D341Med (cell line): ENCODE measurements around the gene ARMC5.
"Not testable (repeated sequence)": the region's sequence is repeated elsewhere in the genome, so short reads cannot be mapped to it uniquely, and the experiment has no call there.

ENCODE experiments used
- DNase-seq: peaks from one replicate; pipeline ENCODE4 v3.0.0; 2012; ENCODE audit warnings: low spot score

The ARMC5 gene, protein sequence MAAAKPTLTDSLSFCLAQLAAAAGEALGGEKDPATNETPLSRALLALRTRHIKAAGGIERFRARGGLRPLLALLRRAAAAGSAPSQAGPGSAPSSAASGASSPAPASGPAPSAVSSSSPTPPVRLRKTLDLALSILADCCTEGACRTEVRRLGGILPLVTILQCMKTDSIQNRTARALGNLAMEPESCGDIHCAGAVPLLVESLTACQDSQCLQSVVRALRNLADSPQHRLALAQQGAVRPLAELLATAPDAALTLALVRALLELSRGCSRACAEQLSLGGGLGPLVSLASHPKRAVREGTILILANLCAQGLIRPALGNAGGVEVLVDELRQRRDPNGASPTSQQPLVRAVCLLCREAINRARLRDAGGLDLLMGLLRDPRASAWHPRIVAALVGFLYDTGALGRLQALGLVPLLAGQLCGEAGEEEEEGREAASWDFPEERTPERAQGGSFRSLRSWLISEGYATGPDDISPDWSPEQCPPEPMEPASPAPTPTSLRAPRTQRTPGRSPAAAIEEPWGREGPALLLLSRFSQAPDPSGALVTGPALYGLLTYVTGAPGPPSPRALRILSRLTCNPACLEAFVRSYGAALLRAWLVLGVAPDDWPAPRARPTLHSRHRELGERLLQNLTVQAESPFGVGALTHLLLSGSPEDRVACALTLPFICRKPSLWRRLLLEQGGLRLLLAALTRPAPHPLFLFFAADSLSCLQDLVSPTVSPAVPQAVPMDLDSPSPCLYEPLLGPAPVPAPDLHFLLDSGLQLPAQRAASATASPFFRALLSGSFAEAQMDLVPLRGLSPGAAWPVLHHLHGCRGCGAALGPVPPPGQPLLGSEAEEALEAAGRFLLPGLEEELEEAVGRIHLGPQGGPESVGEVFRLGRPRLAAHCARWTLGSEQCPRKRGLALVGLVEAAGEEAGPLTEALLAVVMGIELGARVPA

DNA sequence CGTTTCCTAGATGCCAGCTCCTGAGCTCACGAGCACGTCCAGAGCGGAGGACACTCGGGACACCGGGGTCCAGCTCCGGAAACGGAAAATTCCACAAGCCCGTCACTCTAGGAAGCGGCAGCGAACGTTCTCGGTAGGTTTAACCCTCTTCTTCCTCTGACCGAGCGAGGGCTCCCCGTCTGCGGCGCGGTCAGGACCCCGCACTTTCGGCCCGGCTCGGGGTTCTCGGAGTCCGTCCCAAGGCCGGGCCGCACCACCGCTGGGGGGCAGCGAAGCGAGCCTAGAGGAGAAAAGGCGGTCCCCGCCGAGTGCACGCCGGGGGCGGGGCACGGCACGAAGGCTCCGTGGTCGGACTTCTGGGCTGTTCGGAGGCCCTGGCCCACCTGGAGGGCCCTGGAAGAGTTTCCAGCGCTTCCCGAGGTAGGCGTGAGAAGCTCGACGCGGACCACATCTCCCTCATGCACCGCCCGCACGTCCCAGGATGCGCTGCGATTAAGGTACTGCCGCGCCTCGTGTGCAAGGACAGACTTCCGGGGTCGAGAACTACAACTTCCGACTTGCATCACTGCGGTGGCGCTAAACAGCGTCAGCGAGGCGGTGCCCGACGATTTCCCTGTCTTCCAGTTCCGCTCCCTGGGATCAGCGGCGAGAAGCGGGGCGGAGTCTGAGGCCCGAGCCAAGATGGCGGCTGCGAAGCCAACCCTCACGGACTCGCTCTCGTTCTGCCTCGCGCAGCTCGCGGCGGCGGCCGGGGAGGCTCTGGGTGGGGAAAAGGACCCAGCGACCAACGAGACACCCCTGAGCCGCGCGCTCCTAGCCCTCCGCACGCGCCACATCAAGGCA lies at the start of gene ARMC5:
Gene ARMC5 (plus strand): TSS at position 658 of the 843 bp plus-strand sequence. CDS start 24 bp downstream, at position 682.
- DNase-seq, result peak; percentile 88

DNA sequence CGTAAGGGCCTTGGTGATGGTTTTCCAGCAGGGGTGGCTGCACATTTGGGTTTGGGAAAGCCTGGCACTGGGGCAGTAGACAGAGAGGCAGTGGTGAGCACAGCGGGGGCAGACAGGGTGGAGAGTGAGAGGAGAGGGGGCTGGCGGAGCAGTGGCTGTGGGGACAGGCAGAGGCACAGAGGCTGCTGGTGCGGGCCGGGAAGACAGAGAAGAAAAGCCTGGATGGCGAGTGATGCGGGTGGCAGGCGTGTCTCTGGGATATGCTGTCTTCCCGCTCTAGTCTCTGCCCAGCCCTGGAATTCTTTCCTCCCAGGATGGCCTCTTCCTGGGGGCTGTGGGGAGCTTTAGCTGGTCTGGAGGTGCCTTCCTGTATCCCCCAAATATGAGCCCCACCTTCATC lies 49.2 kb upstream of the ARMC5 start:
- no peak for DNase-seq

DNA sequence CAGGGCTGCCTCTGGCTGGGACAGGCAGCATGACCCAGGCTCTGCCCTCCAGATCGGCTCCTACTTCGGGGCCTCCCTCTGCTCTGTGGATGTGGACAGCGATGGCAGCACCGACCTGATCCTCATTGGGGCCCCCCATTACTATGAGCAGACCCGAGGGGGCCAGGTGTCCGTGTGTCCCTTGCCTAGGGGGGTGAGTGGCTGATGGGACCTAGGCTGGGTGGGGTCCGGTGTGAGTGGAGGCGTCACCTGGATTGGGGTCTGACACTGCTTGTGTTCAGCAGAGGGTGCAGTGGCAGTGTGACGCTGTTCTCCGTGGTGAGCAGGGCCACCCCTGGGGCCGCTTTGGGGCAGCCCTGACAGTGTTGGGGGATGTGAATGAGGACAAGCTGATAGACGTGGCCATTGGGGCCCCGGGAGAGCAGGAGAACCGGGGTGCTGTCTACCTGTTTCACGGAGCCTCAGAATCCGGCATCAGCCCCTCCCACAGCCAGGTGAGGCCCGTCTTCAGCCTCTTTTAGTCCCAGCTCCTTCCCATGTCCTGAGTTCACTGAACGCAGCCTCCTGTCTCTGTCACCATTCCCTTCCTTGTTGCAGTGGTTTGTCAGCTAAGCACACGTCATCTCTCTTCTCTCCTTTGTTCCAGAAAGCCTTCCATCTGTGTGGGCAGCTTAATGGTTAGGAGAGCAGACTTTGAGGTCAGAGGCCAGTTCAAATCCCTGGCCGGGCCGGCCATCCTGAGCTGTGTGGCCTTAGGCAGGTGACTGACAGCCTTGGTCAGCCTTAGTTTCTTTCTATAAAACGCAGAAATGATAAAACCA lies 48.1 kb upstream of the ARMC5 start:
- DNase-seq, result no peak

DNA sequence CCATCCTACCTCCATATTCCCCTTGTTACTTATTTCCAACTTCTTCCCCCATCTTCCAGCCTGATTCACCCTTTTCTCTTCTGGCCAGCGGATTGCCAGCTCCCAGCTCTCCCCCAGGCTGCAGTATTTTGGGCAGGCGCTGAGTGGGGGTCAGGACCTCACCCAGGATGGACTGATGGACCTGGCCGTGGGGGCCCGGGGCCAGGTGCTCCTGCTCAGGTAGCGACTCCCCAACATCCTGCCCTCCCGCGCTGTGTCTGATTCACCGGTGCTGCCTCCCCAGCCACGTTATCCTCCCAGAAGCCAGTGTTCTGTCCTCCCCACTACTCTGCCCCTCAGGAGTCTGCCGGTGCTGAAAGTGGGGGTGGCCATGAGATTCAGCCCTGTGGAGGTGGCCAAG lies 46.6 kb upstream of the ARMC5 start:
- DNase-seq, result no peak

DNA sequence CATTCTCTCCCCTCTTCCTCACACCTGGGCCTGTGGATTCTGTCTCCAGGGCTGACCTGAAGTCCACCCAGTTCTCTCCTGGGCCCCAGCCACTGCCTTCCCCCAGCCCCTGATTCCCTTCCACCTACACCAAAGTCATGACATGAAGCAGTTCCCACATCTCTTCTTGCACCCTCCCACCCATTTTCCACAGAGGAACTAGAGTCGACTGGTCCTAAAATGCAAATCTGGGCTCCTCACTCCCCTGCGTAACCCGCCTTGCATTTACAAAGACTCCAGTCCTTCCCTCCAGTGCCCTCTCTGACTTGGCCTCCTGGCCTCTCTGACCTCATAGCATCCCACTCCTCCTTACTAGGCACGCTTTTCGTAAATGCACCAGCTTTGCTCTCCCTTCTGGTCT lies 45.9 kb upstream of the ARMC5 start:
- DNase-seq, result no peak

DNA sequence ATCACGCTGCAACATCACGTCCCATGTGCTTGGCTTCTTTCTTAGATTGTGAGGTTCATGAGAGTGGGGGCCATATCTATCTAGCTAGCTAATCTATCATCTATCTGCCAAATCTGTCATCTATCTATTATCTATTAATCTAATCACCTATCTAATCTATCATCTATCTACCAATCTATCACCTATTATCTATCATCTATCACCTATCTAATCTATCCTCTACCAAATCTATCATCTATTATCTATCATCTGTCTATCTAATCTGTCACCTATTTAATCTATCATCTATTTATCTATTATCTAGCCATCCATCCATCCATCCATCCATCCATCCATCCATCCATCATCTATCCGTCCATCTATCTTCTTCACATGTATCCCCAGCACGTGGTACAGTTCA lies 45.4 kb upstream of the ARMC5 start:
- no peak for DNase-seq

DNA sequence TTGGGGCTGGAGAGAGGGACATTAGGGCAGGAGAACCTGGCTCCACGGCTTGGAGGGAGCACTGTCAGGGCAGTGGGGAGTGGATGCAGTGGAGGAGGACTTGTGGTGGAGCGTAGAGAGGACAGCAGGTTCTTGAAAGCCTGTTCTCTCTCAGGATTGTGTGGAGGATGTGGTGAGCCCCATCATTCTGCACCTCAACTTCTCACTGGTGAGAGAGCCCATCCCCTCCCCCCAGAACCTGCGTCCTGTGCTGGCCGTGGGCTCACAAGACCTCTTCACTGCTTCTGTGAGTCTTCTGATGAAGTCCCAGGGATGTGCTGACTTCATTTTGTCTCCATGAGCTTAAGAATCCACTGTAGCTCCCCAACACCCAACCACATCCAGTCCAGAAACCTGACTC lies 44.6 kb upstream of the ARMC5 start:
- DNase-seq, result no peak

DNA sequence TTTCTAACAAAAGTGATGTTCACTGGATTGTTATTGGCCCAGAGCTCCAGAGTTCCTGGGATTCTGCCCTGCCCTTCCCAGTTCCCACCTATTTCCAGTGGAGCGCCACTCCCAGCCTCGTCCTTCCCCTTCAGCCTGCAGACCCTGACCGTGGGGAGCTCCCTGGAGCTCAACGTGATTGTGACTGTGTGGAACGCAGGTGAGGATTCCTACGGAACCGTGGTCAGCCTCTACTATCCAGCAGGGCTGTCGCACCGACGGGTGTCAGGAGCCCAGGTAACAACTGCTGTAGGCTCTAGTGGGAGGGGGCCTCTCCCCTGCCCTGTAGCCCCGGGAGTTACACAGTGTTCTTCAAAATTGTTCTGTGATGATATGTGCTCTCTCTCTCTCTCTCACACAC lies 42.9 kb upstream of the ARMC5 start:
- DNase-seq, result no peak

DNA sequence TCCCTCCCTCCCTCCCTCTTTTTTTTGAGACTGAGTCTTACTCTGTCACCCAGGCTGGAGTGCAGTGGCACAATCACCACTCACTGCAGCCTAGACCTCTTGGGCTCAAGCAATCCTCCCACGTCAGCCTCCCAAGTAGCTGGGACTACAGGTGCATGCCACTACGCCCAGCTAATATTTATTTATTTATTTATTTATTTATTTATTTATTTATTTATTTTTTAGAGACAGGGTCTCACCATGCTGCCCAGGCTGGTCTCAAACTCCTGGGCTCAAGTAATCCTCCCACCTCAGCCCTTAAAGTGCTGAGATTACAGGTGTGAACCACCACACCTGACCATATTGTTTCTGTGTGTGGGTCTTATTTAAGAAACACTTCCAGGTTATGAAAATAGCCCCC lies 42.3 kb upstream of the ARMC5 start:
- DNase-seq, result not testable (repeated sequence)

DNA sequence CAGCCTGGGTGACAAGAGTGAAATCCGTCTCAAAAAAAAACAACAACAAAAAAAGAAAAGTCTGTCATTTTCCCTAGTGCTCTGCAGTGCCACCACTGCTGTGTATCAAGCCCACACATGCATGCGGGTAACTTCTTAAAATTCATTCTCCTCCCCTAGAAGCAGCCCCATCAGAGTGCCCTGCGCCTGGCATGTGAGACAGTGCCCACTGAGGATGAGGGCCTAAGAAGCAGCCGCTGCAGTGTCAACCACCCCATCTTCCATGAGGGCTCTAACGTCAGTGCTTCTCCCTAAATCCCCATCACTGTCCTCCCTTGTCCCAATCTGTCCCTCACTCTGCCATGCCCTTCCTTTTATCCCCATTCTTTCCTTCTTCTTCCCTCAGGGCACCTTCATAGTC lies 41.4 kb upstream of the ARMC5 start:
- DNase-seq, result no peak

DNA sequence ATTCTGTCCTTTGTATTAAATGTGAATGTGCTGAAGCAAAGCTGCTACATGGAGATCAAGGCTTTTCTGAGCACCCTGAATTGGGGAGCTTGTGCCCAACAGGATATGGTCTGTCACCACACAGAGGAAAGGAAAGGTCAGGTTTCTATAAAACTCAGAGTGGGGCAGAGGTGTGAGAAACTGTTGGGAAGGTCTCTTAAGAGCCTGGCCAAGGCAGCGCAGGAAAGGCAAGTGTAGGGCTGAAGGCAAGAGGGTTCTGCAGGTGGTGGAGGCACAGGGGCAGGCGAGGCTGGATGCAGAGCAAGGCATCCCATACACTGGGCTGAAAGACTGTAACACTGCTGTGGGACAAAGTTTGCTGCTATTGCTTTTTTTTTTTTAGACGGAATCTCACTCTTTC lies 39.3 kb upstream of the ARMC5 start:
- no peak for DNase-seq

DNA sequence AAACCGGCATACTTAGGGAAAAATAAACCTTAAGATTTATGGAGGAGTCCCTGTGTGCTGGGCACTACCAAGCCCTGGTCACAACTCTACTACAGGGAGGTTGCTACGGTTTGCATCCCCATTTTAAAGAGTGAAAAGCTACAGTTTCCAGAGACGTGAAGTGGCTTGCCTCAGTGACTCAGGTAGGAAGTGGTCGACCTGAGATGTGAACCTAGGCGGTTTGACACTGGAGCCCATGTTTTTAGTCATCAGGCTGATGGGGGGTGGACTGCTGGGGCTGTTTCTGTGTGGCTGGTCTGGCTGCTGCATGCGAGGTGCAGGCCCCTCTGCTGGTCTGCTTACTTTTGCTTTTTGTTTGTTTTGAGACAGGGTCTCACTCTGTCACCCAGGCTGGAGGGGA lies 37.7 kb upstream of the ARMC5 start:
- DNase-seq, result no peak

DNA sequence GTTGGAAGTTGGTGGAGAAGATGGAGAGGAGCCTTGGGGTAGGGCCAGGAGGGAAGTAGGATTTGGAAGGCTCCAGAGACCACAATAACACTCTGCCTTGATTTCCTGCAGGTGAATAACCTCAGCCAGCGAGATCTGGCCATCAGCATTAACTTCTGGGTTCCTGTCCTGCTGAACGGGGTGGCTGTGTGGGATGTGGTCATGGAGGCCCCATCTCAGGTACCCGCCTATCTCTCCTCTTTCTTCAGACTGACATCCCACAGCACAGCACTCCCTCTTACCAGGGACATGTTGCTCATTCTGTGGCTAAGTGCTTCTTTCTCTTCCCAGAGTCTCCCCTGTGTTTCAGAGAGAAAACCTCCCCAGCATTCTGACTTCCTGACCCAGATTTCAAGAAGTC lies 36.1 kb upstream of the ARMC5 start:
- no peak for DNase-seq

DNA sequence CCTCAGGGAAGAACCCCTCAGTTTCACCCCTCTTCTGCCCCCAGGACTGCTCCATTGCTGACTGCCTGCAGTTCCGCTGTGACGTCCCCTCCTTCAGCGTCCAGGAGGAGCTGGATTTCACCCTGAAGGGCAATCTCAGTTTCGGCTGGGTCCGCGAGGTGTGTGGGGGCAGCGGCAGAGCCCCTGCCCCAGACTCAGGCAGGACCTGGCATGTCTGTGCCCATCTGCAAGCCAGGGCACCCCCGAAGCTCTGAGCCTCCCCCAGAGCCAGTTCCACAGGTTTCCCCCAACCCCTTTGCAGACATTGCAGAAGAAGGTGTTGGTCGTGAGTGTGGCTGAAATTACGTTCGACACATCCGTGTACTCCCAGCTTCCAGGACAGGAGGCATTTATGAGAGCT lies 35.5 kb upstream of the ARMC5 start:
- DNase-seq, result no peak

DNA sequence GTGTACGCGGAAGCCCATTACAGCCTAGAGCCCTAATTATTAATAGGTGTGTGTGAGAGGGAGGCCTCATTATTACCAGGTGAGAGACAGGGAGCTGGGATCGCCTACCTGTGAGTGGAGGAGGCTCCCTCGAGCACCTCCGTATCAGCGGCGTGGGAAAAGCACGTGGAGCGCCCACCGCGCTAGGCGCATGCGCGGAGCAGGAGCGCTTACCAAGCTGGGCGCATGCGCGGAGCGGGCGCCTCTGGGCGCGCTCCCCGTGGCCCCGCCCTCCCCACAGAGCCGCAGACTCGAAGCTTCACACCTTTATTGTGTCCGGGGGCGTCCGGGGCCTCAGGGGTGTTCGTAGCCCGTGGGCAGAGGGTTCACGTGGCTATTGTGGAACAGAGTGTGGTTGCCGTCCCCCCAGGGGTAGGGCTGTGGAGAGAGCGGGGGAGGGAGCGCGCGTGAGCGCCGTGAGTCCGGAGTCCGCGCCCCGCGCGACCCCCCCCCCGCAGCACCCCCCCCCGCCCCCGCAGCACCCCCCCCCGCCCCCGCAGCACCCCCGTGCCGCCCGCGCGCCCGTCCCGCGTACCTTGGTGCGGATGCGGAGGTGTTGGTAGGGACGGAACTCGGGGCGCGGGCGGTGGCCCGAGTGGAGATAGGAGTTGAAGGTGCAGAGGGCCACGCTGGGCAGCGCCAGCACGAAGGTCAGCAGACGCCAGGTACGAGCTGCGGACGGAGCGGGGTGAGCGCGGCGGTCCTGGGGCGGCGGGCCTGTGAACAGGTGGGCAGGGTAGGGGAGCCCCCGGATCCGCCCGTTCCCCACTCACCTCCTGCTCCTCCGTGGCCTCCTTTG lies 31.6 kb upstream of the ARMC5 start:
- DNase-seq, result no peak

DNA sequence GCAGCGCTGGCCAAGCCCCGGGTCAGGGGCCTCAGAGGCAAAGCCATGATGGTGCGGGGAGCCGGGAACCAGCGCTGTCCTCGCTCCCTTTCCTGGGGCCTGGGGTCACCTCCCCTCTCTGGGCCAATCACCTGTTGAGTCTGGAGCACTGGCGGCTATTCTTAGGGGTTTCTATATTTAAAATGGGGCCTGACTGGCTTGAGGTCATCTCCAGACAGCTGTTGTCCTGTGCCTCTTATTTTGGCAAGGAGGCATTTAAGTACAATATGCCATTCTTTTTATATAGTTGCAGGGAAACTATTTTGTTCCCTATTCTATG lies 31.1 kb upstream of the ARMC5 start, which contains the start of gene COX6A2:
Gene COX6A2 (minus strand): TSS at position 82 of the 319 bp plus-strand sequence. CDS start 35 bp downstream, at position 47.
- DNase-seq, result no peak

DNA sequence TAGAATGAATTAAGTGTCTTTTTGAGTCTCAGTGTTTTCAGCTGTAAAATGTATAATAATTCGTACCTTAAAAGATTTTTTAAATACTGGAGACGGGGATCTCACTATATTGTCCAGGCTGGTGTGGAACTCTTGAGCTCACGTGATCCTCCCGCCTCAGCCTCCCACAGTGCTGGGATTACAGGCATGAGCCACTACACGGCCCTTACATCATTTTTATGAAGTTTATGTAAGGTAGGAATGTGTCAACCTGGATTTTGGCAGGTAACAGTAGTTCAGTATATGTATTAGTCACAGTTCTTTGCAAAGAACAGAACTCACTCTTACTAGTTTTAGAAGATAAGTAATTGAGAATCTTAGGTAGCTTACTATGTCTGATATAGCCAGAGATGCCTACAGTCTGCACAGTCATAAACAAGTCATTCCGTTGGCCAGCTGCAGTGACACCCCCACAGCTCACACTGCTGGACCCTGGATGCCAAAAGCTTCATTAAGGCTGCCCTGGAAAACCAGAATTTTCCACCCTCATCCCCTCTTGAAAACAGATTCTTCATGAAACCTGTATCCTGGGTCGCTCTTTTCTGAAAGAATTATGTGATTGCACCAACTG lies 30.6 kb upstream of the ARMC5 start:
- no peak for DNase-seq

DNA sequence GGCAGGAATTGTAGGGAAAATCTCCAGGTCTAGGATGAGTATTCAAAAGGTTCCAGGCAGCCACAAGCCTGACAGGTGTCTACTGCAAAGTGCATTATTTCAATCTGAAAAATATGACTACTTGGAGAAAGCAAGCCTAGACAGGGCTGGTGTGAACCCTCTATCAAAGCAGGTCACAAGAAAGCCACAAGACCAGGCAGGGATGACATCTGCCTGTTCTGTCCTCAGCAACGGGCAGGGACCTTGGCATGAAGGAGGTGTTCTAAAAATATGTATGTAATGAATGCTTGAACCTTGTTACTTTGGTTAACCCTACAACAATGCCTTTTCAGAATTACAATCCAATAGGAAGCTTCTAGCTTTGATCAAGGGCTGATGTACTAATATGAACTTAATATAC lies 30.0 kb upstream of the ARMC5 start:
- DNase-seq, result no peak

DNA sequence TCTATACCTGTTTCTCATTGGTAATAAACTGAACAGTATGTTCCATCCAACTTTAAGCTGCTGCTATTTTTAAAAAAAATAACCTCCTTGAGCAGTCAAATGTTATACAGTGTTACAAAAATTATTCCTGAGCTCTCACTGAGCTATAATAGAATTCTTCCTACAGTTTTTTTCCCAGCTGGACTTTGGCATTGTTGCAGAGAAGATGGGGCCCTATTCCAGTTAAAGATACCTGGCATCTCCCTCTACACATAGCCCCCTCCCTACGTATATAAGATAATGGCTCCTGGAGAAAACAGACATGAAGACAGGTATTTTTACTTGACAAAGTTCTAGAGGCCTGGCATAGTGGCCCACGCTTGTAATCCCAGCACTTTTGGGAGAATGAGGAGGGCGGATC lies 29.5 kb upstream of the ARMC5 start:
- no peak for DNase-seq
